Loucy (cell line): ENCODE data around the gene SSBP4.

Experiments
- EZH2phosphoT487 ChIP-seq: fragments of 200-600 bp; IDR thresholded peaks from 2 replicates; pipeline ENCODE4 v1.6.1; 2018; ENCODE audit warnings: antibody characterized with exemption, mild to moderate bottlenecking, moderate library complexity, borderline replicate concordance
- TF ChIP-seq, protein P1 (sequence below): fragments of 200-600 bp; sonication (generic); conservative IDR thresholded peaks from 2 replicates; pipeline ENCODE4 v1.5.1; 2014; ENCODE audit warnings: mild to moderate bottlenecking, antibody characterized with exemption, low read length

DNA sequence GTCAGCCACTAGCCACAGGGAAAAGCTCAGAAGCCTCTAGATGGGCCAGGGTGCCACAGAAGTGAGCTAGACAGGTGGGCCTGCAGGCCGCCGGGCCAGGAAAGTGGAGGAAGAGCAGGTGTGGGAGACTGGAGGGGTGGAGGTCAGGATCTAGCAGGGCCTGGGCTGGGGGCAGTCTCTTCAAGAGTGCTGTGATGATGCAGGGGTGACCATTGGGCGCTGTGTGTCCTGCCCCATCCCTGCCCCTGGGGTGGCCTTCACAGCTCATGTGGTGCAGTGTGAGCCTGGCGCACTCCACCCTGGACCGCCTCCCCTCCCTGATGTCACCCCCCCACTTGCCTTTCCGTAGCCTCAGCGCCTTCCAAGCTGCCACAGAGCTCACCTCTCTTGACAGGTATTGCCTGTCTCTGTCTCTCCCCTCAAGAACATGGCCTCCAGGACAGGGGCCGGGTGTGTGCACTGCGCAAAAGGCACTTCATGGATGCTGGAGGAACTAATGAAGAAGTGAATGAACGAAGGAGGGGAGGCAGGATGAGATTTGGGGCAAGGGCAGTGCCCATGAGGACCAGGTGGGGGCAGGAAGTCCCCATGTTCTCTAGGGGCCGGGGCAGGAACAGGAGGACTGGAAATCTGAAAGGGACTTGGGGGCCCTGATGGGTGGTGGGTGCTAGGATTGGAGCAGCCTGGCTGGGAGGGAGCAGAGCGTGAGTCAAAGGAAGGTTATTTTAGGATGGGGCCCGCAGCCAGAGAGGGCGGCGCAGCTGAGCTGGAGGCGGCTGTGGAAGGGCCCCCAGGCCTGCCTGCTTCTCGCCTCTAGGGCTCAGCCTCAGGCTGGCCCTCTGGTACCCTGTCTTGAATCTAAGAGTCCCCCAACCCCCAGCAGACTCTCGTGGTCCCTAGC is 6.6 kb downstream of the SSBP4 start:
- TF ChIP-seq, protein P1, sequence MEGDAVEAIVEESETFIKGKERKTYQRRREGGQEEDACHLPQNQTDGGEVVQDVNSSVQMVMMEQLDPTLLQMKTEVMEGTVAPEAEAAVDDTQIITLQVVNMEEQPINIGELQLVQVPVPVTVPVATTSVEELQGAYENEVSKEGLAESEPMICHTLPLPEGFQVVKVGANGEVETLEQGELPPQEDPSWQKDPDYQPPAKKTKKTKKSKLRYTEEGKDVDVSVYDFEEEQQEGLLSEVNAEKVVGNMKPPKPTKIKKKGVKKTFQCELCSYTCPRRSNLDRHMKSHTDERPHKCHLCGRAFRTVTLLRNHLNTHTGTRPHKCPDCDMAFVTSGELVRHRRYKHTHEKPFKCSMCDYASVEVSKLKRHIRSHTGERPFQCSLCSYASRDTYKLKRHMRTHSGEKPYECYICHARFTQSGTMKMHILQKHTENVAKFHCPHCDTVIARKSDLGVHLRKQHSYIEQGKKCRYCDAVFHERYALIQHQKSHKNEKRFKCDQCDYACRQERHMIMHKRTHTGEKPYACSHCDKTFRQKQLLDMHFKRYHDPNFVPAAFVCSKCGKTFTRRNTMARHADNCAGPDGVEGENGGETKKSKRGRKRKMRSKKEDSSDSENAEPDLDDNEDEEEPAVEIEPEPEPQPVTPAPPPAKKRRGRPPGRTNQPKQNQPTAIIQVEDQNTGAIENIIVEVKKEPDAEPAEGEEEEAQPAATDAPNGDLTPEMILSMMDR: no peak
- TF ChIP-seq EZH2phosphoT487: no peak
